PFSK-1 (cell line): ENCODE measurements around the gene ADIPOQ.

Experiments used
- FOXP2 ChIP-seq: optimal IDR thresholded peaks from 2 replicates; pipeline ENCODE3; 2011; ENCODE audit warnings: borderline replicate concordance, control low read depth, inconsistent platforms; ENCODE audit not compliant: insufficient read depth; ENCODE audit errors: extremely low read length, extremely low read depth
- POLR2AphosphoS5 ChIP-seq: IDR thresholded peaks from 2 replicates; pipeline ENCODE4 v1.6.1; 2012; ENCODE audit warnings: low read depth, mild to moderate bottlenecking, control low read depth, low read length, moderate library complexity
- REST ChIP-seq, 2 experiments: IDR thresholded peaks; 2 replicates each; pipeline versions ENCODE4 v1.6.1 to v1.8.0; 2011 to 2012; ENCODE audit warnings: low read depth in 2 of 2, low read length in 2 of 2, control low read depth in 1 of 2, inconsistent platforms in 1 of 2, mild to moderate bottlenecking in 1 of 2, moderate library complexity in 1 of 2; ENCODE audit not compliant: insufficient read depth in 1 of 2
- SIN3A ChIP-seq: IDR thresholded peaks from 2 replicates; pipeline ENCODE4 v1.6.1; 2012; ENCODE audit warnings: mild to moderate bottlenecking, low read length, moderate library complexity, borderline replicate concordance; ENCODE audit not compliant: insufficient read depth
- TAF1 ChIP-seq: IDR thresholded peaks from 2 replicates; pipeline ENCODE4 v1.6.1; 2012; ENCODE audit warnings: low read length, control low read depth, borderline replicate concordance; ENCODE audit not compliant: insufficient read depth

ADIPOQ gene

GRCh38 chr3:186888569-186888968 lies 46.1 kb downstream of the ADIPOQ start:
- no peak for TF ChIP-seq FOXP2
- TF ChIP-seq POLR2AphosphoS5, result no peak
- TF ChIP-seq SIN3A, result no peak
- no peak for TF ChIP-seq TAF1
- no peak for TF ChIP-seq REST (IDR thresholded peaks at IDR 0.05; ENCODE audit: insufficient read depth in 1 of 2, low read depth in 2 of 2, low read length in 2 of 2)

GRCh38 chr3:186890911-186891310 lies 48.4 kb downstream of the ADIPOQ start:
- TF ChIP-seq TAF1 (no peak), POLR2AphosphoS5 (no peak), SIN3A (no peak), REST (IDR thresholded peaks at IDR 0.05; ENCODE audit: insufficient read depth in 1 of 2, low read depth in 2 of 2, low read length in 2 of 2) (no peak), FOXP2 (no peak)

- no peak for TF ChIP-seq REST (IDR thresholded peaks at IDR 0.05; ENCODE audit: insufficient read depth in 1 of 2, low read depth in 2 of 2, low read length in 2 of 2)
- no peak for TF ChIP-seq SIN3A
- no peak for TF ChIP-seq TAF1
- no peak for TF ChIP-seq POLR2AphosphoS5
- no peak for TF ChIP-seq FOXP2
Measured at GRCh38 chr3:186895406-186895805, 52.9 kb downstream of the ADIPOQ start.

DNA sequence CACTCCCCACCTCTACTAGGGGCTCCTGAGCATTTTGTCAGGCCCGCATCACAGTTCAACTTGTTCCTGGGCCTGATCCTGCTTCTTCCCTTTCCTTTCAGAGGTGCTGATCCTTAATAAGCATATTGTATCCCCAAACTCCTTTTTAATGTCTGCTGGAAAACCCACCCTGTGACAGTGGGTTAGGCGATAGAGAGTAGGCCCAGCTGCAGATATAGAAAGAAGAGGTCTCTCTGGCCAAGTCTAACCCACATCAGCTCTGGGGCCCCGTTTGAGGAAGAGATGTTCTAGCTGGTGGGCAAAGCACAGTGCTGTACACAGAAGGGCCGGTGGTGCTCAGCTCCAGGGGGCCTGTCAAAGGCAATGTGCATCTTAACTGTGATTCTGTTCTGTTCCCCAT lies 53.5 kb downstream of the ADIPOQ start:
- TF ChIP-seq FOXP2 (no peak), SIN3A (no peak), TAF1 (no peak), POLR2AphosphoS5 (no peak), REST (IDR thresholded peaks at IDR 0.05; ENCODE audit: insufficient read depth in 1 of 2, low read depth in 2 of 2, low read length in 2 of 2) (no peak)

- TF ChIP-seq SIN3A (no peak), POLR2AphosphoS5 (no peak), REST (IDR thresholded peaks at IDR 0.05; ENCODE audit: insufficient read depth in 1 of 2, low read depth in 2 of 2, low read length in 2 of 2) (no peak), FOXP2 (no peak)
Measured at GRCh38 chr3:186896875-186897274, 54.4 kb downstream of the ADIPOQ start.
